OCI-LY3 (cell line): ENCODE measurements around the gene SIDT2.

ENCODE experiments used
- CTCF ChIP-seq: fragments of 200-600, 300-600 bp; sonication (generic); IDR thresholded peaks from 2 replicates; pipeline ENCODE4 v1.5.1; 2014; ENCODE audit warnings: antibody characterized with exemption, low read length, low read depth
- EZH2phosphoT487 ChIP-seq: fragments of 200-600 bp; shearing (Covaris generic); IDR thresholded peaks from 2 replicates; pipeline ENCODE4 v1.6.1; 2018; ENCODE audit warnings: antibody characterized with exemption, mixed run types, low read depth

GRCh38 chr11:117169736-117170135 is 8.8 kb upstream of the SIDT2 start:
- TF ChIP-seq CTCF = no peak
- TF ChIP-seq EZH2phosphoT487 = no peak
